Fibroblast of mammary gland (primary cell): ENCODE results near the gene PTPRD.

ENCODE experiments used
- DNase-seq: peaks from one replicate; pipeline ENCODE4 v3.0.0-alpha.2; 2010; ENCODE audit warnings: low read depth
- H3K4me3 ChIP-seq: 2 replicates; pipeline ENCODE4 v1.5.1; 2011; ENCODE audit warnings: low read depth, mild to moderate bottlenecking, low read length, moderate library complexity; ENCODE audit not compliant: control insufficient read depth
- CTCF ChIP-seq: conservative IDR thresholded peaks from 2 replicates; pipeline ENCODE4 v1.5.1; 2011; ENCODE audit warnings: low read depth, low read length, inconsistent platforms; ENCODE audit not compliant: control insufficient read depth, insufficient read depth

The PTPRD gene

GRCh38 chr9:8680658-8681057, 1932.1 kb downstream of the PTPRD start:
- TF ChIP-seq CTCF = no peak
- H3K4me3 ChIP-seq = no peak overlapping the region

GRCh38 chr9:8680157-8680556, 1932.6 kb downstream of the PTPRD start:
- TF ChIP-seq CTCF = no peak
- no peak overlapping the region for H3K4me3 ChIP-seq
- no peak for DNase-seq

More at GRCh38 chr9:8680658-8681057, 1932.1 kb downstream of the PTPRD start:
- DNase-seq = no peak

DNA sequence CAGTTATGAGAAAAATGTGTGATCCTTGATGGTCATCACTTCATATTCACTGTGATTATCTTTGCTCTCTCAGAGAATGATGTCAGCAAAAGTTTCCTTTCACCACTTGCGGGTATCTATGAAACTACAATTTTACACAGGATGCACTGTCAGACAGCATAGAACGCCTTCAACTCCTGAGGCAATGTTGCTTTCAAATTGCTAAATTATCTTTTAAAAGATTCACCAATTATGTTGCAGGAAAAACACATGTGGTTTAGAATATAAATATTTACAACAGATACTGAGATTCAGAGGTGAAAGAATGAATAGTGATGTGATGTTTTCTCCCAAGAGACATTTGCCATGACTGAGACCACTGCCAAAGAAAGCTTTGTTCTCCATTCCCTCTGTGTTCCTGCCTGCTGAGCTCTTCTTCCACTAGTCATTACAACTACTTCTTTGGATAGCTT, 1933.4 kb downstream of the PTPRD start:
- H3K4me3 ChIP-seq = no peak overlapping the region
- DNase-seq = peak; percentile 22
- no peak for TF ChIP-seq CTCF

- TF ChIP-seq CTCF = no peak
- H3K4me3 ChIP-seq = no peak overlapping the region
- DNase-seq = no peak
Measured at GRCh38 chr9:8677741-8678140, 1935.1 kb downstream of the PTPRD start.

- no peak for DNase-seq
- no peak overlapping the region for H3K4me3 ChIP-seq
- no peak for TF ChIP-seq CTCF
Measured at GRCh38 chr9:8674536-8674935, 1938.3 kb downstream of the PTPRD start.

DNA sequence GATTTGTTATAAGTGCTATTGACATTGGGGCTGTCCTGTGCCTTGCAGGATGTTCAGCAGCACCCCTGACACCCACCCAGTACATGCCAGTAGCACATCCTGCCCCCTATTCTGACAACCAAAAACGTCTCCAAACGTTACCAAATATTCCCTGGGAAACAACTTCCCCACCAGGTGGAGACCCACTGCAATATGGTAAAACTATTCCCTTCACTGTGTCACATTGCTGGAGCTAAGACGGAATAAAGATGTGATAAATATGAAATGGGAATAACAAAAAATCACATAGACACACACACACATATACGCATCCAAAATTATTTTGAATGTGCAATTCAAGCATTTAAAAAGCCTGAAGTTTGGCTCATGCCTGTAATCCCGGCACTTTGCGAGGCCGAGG, 1939.0 kb downstream of the PTPRD start:
- no peak for DNase-seq
- no peak overlapping the region for H3K4me3 ChIP-seq
- no peak for TF ChIP-seq CTCF

GRCh38 chr9:8670751-8671150, 1942.1 kb downstream of the PTPRD start:
- no peak overlapping the region for H3K4me3 ChIP-seq
- TF ChIP-seq CTCF = no peak
- no peak for DNase-seq
